Uterus (tissue), 2 donors: Measurements from ENCODE around the gene TM9SF1.

Experiments
- CTCF ChIP-seq, 4 experiments: fragments of 200-600 bp in 2 of 4; fragments of 450-650 bp in 2 of 4; sonication (generic) in 2 of 4; IDR thresholded peaks; one replicate each; pipeline ENCODE4 v1.5.1; 2016 to 2019; ENCODE audit warnings: antibody characterized with exemption in 4 of 4, mild to moderate bottlenecking in 2 of 4, moderate library complexity in 1 of 4
- POLR2A ChIP-seq, 2 donors: fragments of 450-650 bp; IDR thresholded peaks; one replicate each; pipeline ENCODE4 v1.6.1; 2016; ENCODE audit warnings: antibody characterized with exemption in 2 of 2, mild to moderate bottlenecking in 1 of 2, moderate library complexity in 1 of 2

DNA sequence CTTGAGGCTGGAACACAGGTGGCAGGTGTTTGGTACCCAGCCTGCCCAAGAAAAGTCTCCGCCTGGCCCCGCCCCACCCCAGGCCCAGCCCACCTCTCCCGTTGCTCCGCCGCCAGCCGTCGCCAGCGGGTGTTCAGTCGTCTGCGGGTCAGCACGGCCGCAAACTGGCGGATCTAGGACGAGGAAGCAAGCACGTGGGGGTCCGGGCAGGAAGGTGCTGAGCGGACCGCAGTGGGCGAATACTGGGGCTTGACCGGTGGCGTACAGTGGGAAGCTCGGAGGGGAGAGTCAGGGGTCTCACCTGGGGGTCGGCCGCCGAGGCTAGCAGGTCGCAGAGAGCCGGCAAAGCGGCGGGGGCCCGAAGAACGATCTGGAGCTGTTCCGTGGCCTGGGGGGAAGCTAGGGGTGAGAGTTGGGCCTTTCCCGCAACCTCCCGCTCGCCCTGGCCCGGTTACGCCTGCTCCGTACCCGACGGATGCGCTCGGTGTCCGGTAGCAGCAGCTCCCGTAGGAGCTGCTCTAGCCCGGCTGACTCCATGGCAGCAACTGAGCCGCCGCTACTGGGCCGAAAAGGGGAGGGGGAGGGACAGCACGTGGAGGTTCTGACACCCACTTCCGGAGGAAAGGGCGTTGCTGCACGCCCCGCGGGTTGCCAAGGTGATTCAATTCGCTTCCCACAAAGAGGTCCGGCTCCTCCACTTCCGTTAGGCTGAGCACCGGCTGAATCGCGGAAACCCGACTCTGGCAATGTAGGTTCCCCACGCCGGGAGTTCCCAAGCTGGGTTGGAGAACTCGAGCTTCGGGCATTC, 6.8 kb downstream of the TM9SF1 start, which contains the start of gene IPO4:
- TF ChIP-seq POLR2A (IDR thresholded peaks at IDR 0.05) (peak; percentile 47 to 55), CTCF (IDR thresholded peaks at IDR 0.05) (peak in 1 of 4 experiments; percentile 57)
